DOHH2 (cell line): ENCODE data around the gene GSG1L2.

Experiments
- EZH2phosphoT487 ChIP-seq: fragments of 200-600 bp; sonication (generic); IDR thresholded peaks from 2 replicates; pipeline ENCODE4 v1.6.1; 2017; ENCODE audit warnings: borderline replicate concordance, mild to moderate bottlenecking, antibody characterized with exemption, low read length, moderate library complexity, mixed read lengths
- TF ChIP-seq, protein P1 (sequence below): fragments of 200-600 bp; sonication (generic); IDR thresholded peaks from one replicate; pipeline ENCODE4 v1.5.1; 2014; ENCODE audit warnings: antibody characterized with exemption, mild to moderate bottlenecking, low read depth, low read length; ENCODE audit not compliant: poor library complexity, severe bottlenecking

DNA sequence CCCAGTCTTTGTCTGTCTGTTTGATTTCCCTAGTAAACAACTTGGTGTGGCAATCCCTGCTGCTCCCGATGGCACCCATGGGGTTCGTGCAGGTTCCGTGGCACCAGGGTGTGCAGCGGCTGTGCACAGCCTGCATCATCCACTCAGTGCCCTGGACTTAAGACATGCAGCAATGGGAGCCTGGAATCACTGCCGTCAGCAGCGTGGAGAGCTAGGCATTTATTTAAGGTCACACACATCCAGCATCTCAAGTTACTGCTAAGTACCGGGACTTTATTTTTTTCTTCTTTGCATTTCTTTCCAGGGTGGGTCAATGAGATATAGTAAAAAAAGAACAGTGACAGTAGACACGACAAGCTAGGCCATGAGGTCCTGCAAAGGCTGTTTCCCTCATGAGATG is 33.3 kb downstream of the GSG1L2 start:
- TF ChIP-seq, protein P1, sequence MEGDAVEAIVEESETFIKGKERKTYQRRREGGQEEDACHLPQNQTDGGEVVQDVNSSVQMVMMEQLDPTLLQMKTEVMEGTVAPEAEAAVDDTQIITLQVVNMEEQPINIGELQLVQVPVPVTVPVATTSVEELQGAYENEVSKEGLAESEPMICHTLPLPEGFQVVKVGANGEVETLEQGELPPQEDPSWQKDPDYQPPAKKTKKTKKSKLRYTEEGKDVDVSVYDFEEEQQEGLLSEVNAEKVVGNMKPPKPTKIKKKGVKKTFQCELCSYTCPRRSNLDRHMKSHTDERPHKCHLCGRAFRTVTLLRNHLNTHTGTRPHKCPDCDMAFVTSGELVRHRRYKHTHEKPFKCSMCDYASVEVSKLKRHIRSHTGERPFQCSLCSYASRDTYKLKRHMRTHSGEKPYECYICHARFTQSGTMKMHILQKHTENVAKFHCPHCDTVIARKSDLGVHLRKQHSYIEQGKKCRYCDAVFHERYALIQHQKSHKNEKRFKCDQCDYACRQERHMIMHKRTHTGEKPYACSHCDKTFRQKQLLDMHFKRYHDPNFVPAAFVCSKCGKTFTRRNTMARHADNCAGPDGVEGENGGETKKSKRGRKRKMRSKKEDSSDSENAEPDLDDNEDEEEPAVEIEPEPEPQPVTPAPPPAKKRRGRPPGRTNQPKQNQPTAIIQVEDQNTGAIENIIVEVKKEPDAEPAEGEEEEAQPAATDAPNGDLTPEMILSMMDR, result no peak
- TF ChIP-seq EZH2phosphoT487, result no peak
